AG09309 (cell line): ENCODE data around the gene SMNDC1.
"Not testable (repeated sequence)": the region's sequence is repeated elsewhere in the genome, so short reads cannot be mapped to it uniquely, and the experiment has no call there.

ENCODE experiments used
- DNase-seq: peaks from one replicate; pipeline ENCODE4 v3.0.0-alpha.2; 2010; ENCODE audit warnings: low read depth
- H3K4me3 ChIP-seq: 2 replicates; pipeline ENCODE4 v1.5.1; 2011; ENCODE audit warnings: mild to moderate bottlenecking, low read depth, low read length, moderate library complexity; ENCODE audit not compliant: control insufficient read depth
- TF ChIP-seq, protein P1 (sequence below): IDR thresholded peaks from 2 replicates; pipeline ENCODE4 v1.5.1; 2011; ENCODE audit warnings: mild to moderate bottlenecking, low read depth, low read length, inconsistent platforms; ENCODE audit not compliant: insufficient read depth, control insufficient read depth; ENCODE audit errors: missing control alignments

SMNDC1 gene

DNA sequence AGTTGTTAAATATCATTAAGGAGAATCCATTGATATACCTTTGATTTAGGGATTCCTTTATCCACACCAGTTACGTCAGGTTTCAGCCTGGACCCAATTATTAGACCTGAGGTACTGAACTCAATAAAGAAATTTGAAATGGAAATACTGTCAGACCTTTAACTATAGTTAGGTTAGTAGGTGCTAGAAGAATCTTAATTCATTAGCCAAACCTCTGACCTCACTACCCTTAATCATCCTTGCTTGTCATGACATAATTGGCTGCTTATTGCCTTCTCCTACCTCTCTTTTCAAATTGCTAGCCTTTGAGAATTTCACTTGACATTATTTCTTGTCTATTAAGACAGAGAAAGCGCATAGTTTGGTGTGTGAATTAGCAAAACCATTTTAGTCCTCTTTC is 27.1 kb downstream of the SMNDC1 start:
- TF ChIP-seq, protein P1, sequence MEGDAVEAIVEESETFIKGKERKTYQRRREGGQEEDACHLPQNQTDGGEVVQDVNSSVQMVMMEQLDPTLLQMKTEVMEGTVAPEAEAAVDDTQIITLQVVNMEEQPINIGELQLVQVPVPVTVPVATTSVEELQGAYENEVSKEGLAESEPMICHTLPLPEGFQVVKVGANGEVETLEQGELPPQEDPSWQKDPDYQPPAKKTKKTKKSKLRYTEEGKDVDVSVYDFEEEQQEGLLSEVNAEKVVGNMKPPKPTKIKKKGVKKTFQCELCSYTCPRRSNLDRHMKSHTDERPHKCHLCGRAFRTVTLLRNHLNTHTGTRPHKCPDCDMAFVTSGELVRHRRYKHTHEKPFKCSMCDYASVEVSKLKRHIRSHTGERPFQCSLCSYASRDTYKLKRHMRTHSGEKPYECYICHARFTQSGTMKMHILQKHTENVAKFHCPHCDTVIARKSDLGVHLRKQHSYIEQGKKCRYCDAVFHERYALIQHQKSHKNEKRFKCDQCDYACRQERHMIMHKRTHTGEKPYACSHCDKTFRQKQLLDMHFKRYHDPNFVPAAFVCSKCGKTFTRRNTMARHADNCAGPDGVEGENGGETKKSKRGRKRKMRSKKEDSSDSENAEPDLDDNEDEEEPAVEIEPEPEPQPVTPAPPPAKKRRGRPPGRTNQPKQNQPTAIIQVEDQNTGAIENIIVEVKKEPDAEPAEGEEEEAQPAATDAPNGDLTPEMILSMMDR: no peak
- no peak overlapping the region for H3K4me3 ChIP-seq
- no peak for DNase-seq

DNA sequence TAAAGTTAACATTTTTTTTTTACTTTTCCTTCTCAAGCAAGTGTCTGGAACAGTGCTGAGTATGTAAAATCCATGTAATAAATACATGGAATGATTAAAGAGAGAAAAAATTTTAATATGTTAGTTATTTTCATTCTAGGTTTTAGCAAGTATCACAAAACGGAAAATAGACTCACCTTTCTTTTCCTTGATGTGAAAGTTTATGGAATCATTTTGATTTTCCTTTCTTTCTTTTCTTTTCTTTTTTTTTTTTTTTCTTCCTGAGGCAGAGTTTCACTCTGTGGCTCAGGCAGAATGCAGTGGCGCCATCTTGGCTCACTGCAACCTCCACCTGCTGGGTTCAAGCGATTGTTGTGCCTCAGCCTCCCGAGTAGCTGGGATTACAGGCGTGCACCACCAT is 28.1 kb downstream of the SMNDC1 start:
- no peak for DNase-seq
- H3K4me3 ChIP-seq: no peak overlapping the region
- TF ChIP-seq, protein P1: no peak

DNA sequence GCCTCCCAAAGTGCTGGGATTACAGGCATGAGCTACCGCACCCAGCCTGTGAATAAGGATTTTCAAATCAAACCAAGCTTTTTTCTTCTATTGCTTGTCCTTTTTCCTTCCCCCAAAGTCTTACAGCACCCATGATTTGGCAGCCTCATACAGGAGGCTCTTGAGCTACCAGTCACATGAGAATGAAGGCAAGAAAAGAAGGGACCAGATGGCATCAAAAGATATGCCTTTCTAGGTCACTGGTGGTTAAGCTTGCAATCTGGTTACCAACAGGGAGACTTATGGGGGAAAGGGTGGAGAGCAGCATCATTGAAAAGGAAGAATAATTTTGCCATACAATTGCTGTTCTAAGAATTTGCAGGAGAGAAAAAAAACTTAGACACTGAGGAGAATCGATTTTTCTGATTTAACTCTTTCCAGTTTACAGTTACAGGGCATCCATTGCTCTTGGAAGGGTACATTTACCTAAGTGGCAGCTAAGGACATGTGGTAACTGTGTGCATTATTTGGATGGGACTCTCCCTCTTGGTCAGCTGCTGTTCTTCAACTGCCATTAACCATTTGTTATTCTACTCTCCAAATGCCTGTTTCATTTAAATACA is 29.5 kb downstream of the SMNDC1 start:
- H3K4me3 ChIP-seq: no peak overlapping the region
- DNase-seq: no peak
- TF ChIP-seq, protein P1: no peak

DNA sequence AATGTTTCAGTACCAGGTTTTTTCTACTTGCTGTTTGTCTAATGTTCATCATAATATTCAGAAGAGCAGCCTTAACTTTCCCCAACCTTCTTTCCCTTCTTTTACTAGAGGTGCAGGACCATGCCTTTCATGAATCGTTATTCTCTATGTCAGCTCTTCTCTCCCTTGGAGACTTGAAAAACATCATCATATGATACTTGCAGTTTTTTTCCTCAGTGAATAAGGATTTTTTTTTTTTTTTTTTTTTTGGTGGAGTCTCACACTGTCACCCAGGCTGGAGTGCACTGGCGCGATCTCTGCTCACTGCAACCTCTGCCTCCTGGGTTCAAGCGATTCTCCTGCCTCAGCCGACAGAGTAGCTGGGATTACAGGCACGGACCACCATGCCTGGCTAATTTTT is 30.1 kb downstream of the SMNDC1 start:
- TF ChIP-seq, protein P1: no peak
- no peak overlapping the region for H3K4me3 ChIP-seq
- no peak for DNase-seq

DNA sequence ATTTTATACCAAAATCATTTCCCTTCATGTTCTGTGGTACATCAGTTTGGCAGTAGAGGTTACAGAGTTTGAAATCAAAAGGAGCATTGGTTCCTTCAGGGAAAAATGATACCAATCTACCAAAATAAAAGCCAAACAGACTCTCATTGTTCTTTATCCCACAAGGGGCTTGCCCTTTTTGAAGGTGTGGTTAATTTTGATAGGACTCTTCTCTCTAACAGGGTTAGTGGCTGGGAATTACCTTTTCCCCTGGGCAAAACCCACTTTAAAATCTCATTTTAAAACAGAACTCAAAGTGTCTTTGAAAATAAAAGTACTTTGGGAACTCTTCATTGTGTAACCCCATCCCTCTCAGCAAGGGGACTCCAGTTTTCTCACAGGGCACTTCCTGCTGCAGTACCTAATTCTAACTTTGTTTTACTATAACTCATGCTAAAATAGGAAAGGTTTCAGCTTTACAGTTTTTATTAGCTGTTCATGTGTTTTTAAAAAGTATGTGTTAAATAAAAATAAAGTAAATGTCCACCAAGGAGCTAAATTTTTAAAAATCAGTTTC is 30.6 kb downstream of the SMNDC1 start:
- DNase-seq: no peak
- TF ChIP-seq, protein P1: no peak

DNA sequence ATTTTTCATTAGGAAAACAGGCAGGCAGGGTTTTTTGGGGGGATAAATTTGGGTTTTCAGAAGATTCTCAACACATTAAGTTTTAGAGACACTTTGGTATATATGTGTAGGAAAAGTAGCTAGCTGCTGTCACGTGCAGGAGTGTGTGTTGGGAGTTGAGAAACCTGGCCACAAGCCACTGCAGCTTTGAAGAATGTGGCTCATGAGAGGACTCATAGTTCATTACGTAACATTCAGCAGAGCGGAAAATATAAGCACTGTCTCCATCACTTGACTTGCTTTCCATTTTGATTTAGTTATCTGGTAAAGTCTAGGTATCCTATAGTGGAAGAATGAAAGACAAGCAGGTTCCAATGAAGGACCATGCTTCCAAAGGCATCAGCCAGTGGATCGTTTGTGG is 31.2 kb downstream of the SMNDC1 start:
- peak; percentile 43 for DNase-seq
- TF ChIP-seq, protein P1: no peak

More for the DNA sequence above, 30.6 kb downstream of the SMNDC1 start:
- no peak overlapping the region for H3K4me3 ChIP-seq

DNA sequence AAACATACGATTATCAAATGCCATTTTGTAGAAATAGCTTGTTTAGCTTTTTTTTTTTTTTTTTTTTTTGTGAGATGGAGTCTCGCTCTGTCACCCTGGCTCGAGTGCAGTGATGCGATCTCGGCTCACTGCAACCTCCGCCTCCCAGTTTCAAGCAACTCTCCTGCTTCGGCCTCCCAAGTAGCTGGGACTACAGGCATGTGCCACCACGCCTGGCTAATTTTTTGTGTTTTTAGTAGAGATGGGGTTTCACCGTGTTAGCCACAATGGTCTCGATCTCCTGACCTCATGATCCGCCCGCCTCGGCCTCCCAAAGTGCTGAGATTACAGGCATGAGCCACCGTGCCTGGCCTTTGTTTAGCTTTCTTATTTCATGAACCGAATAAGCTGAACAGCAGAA is 31.7 kb downstream of the SMNDC1 start:
- not testable (repeated sequence) for DNase-seq, H3K4me3 ChIP-seq

More for the DNA sequence above, 31.2 kb downstream of the SMNDC1 start:
- no peak overlapping the region for H3K4me3 ChIP-seq
